Myocyte (in vitro differentiated cells): ENCODE data around the gene TMC8. TPM values are rescaled to one million over a fixed set of nuclear protein-coding genes. Genes with fewer than 3 reads are reported as not detected.

ENCODE experiments used
- DNase-seq: peaks from one replicate; pipeline ENCODE4 v3.0.0-alpha.2; 2012; ENCODE audit warnings: low read depth
- total RNA-seq: library from RNA; depleted of rRNA; stranded (reverse); fragments of >200 nt; gene quantifications from 2 replicates; pipeline ENCODE4 v1.2.3, GENCODE V29; 2014

Gene TMC8
- total RNA-seq, 1 donor from 2014 or later = not detected

- DNase-seq = no peak
These were observed 7.2 kb upstream of the TMC8 start for GRCh38 chr17:78123258-78123929.

- no peak for DNase-seq
These were observed 6.3 kb upstream of the TMC8 start for GRCh38 chr17:78124081-78124835.

- no peak for DNase-seq
These were observed 5.8 kb upstream of the TMC8 start for GRCh38 chr17:78124836-78125137.

- no peak for DNase-seq
These were observed 5.2 kb upstream of the TMC8 start for GRCh38 chr17:78125138-78125913.

- DNase-seq = peak; percentile 42
These were observed 4.3 kb upstream of the TMC8 start for GRCh38 chr17:78125976-78126894.

GRCh38 chr17:78126895-78127238, 3.7 kb upstream of the TMC8 start:
- DNase-seq = no peak

- no peak for DNase-seq
These were observed 3.2 kb upstream of the TMC8 start for GRCh38 chr17:78127239-78127887.

GRCh38 chr17:78127888-78128550, 2.6 kb upstream of the TMC8 start:
- no peak for DNase-seq

GRCh38 chr17:78128551-78129350, 1.8 kb upstream of the TMC8 start, which contains the start of gene TMC6:
Gene TMC6 (minus strand): TSS chr17:78128755. CDS start chr17:78126832, 1,923 bp downstream.
- DNase-seq = no peak

- no peak for DNase-seq
These were observed 1.1 kb upstream of the TMC8 start for GRCh38 chr17:78129351-78130089.

- no peak for DNase-seq
These were observed 508 bp upstream of the TMC8 start for GRCh38 chr17:78130090-78130436.

- no peak for DNase-seq
These were observed 857 bp downstream of the TMC8 start for GRCh38 chr17:78131172-78132083.

- DNase-seq = no peak
These were observed 1.6 kb downstream of the TMC8 start for GRCh38 chr17:78132084-78132676.

GRCh38 chr17:78132767-78133178, 2.2 kb downstream of the TMC8 start:
- no peak for DNase-seq

GRCh38 chr17:78133179-78133951, 2.8 kb downstream of the TMC8 start:
- DNase-seq = no peak
